ENCODE data around the gene GIPC3.

GRCh38 chr19:3605361-3605760 lies 20.1 kb downstream of the GIPC3 start:
- TF ChIP-seq CTCF (IDR thresholded peaks at IDR 0.05) = no peak
- no peak for TF ChIP-seq POLR2A (IDR thresholded peaks at IDR 0.05)

All from prostate gland (tissue), 2 donors.